Ovary (tissue), 9 donors: Measurements from ENCODE around the gene TWNK. TPM values are rescaled to one million over a fixed set of nuclear protein-coding genes. Genes with fewer than 3 reads are reported as not detected.

ENCODE experiments used
- DNase-seq, 5 donors: peaks; one replicate each; pipeline ENCODE4 v3.0.0-alpha.2; 2019 to 2020
- H3K27ac ChIP-seq, 2 donors: fragments of 200-600 bp; one replicate each; pipeline versions ENCODE4 v1.5.1 to v1.8.0; 2019 to 2022
- H3K27me3 ChIP-seq: fragments of 200-600 bp; one replicate; pipeline ENCODE4 v1.8.0; 2022
- H3K36me3 ChIP-seq: fragments of 200-600 bp; sonication (generic); one replicate; pipeline ENCODE4 v1.5.1; 2019
- H3K4me1 ChIP-seq: one replicate; pipeline ENCODE4 v1.8.1; 2013; ENCODE audit warnings: mild to moderate bottlenecking, moderate library complexity; ENCODE audit not compliant: insufficient read depth
- H3K4me3 ChIP-seq: fragments of 200-600 bp; sonication (generic); one replicate; pipeline ENCODE4 v1.5.1; 2017
- H3K9me3 ChIP-seq, 2 donors: fragments of 200-600 bp in 1 of 2; sonication (generic) in 1 of 2; one replicate each; pipeline versions ENCODE4 v1.5.1 to v1.8.1; 2013 to 2019; ENCODE audit warnings: mild to moderate bottlenecking in 1 of 2, moderate library complexity in 1 of 2
- CTCF ChIP-seq, 3 donors: fragments of 450-650 bp in 2 of 3; fragments of 200-600 bp in 1 of 3; IDR thresholded peaks; one replicate each; pipeline versions ENCODE4 v1.5.1 to v1.8.0; 2016 to 2022; ENCODE audit warnings: antibody characterized with exemption in 3 of 3, mild to moderate bottlenecking in 1 of 3
- EP300 ChIP-seq: sonication (generic); formaldehyde crosslinking; IDR thresholded peaks from one replicate; pipeline ENCODE4 v1.6.1; 2017; ENCODE audit warnings: antibody characterized with exemption
- POLR2A ChIP-seq: fragments of 450-650 bp; IDR thresholded peaks from one replicate; pipeline ENCODE4 v1.6.1; 2017; ENCODE audit warnings: antibody characterized with exemption, mild to moderate bottlenecking, moderate library complexity
- WGBS, 3 donors: extraction: QIAGEN DNeasy Blood & Tissue Kit in 1 of 3; methylation state at CpG; one replicate each; pipeline versions ENCODE4 v1.1.5 to v1.1.7; 2013 to 2017; 5-methylcytosine and 5-hydroxymethylcytosine counted together
- intact Hi-C, 4 donors: fragments of 100-400 bp; cut with DNase I; formaldehyde crosslinking; loops; one replicate each; pipeline versions ENCODE4 v1.11.0 to v1.15.1; 2022 to 2023
- polyA plus RNA-seq, 2 donors: library from polyadenylated mRNA; stranded (reverse); fragments of 200-250 nt in 1 of 2; fragments of 350-450 nt in 1 of 2; fragmentation: Illumina TruSeq in 1 of 2; extraction: RNeasy Lipid Tissue Mini Kit (QIAGEN cat#74804) in 1 of 2; gene quantifications; one replicate each; pipeline ENCODE4 v1.2.3, GENCODE V29; 2013 to 2014
- total RNA-seq, 7 donors: library from RNA; depleted of rRNA in 2 of 7; stranded (reverse); fragments of >200 nt in 2 of 7; fragmentation: NEBNext Ultra II Directional in 3 of 7; extraction: Animal tissue kit (Norgen Biotek cat#: 25700) in 3 of 7; gene quantifications; one replicate each; pipeline versions ENCODE4 v1.1.0 to v1.2.4, GENCODE V29; 2016 to 2023
- donor health status: DM: no; HTN: no; CAD: no; lungs with moderate emphysema.
- donor health status: DM: no; HTN: no; CAD: no.
- donor health status: Bipolar disorder and iron deficiency.
- donor health status: DM: yes; HTN: yes; CAD: no.
- donor health status: DM: no; HTN: no; CAD: no.
- donor health status: DM: yes; HTN: yes; CAD: no.

TWNK gene
- total and polyA plus RNA-seq, 9 donors: 2.4 to 13.9 (median 10.7) TPM

GRCh38 chr10:101040851-101041250 lies 53.5 kb downstream of the TWNK start:
- H3K4me1 ChIP-seq: peaks cover 3% of the 10 kb centered on the region
- H3K36me3 ChIP-seq: no peaks in the 10 kb centered on the region
- no peak for DNase-seq
- H3K9me3 ChIP-seq: no peaks in the 10 kb centered on the region
- TF ChIP-seq CTCF (IDR thresholded peaks at IDR 0.05): no peak
- TF ChIP-seq EP300: no peak
- no peak for TF ChIP-seq POLR2A
- no peak overlapping the region for H3K27ac ChIP-seq
- H3K27me3 ChIP-seq: no peaks in the 10 kb centered on the region
- intact Hi-C loops: loop anchor here in 1 of 4 donors (1.0 kb wide), 1 partner anchor 26 kb away; no protein-coding TSS in a partner anchor
- WGBS, 3 donors: 38 to 49% (median 42%) methylated on average over 2 of the region's 2 CpGs
- H3K4me3 ChIP-seq: no peak overlapping the region

- no peaks in the 10 kb centered on the region for H3K9me3 ChIP-seq
- intact Hi-C loops: loop anchor here in 1 of 4 donors (1.0 kb wide), 1 partner anchor 26 kb away; no protein-coding TSS in a partner anchor
- TF ChIP-seq POLR2A (no peak), CTCF (IDR thresholded peaks at IDR 0.05) (peak; percentile 32 to 69 (median 49)), EP300 (no peak)
Observed at GRCh38 chr10:101041252-101041761, 54.0 kb downstream of the TWNK start.

GRCh38 chr10:101042118-101042517 lies 54.8 kb downstream of the TWNK start:
- peak overlapping the region; percentile 54 to 76 for H3K27ac ChIP-seq
- no peak for DNase-seq
- H3K4me3 ChIP-seq: peak overlapping the region; percentile 51
- intact Hi-C loops: no loop called here
- no peaks in the 10 kb centered on the region for H3K27me3 ChIP-seq
- TF ChIP-seq CTCF (IDR thresholded peaks at IDR 0.05): no peak
- no peak for TF ChIP-seq EP300
- TF ChIP-seq POLR2A: no peak
- H3K4me1 ChIP-seq: peaks cover 3% of the 10 kb centered on the region
- no peaks in the 10 kb centered on the region for H3K9me3 ChIP-seq
- WGBS, 3 donors: 55 to 58% (median 55%) methylated on average over 4 of the region's 4 CpGs
- H3K36me3 ChIP-seq: no peaks in the 10 kb centered on the region

More at GRCh38 chr10:101041252-101041761, 54.0 kb downstream of the TWNK start:
- peak; percentile 74 to 89 (median 83) for DNase-seq
- WGBS, 3 donors: 24 to 27% (median 26%) methylated on average over 6 of the region's 6 CpGs
- Histone ChIP-seq H3K4me3 (no peak overlapping the region), H3K27ac (no peak overlapping the region), H3K27me3 (no peaks in the 10 kb centered on the region), H3K36me3 (no peaks in the 10 kb centered on the region), H3K4me1 (peaks cover 3% of the 10 kb centered on the region)

- peak overlapping the region; percentile 51 for H3K4me3 ChIP-seq
- H3K4me1 ChIP-seq: peaks cover 3% of the 10 kb centered on the region
- peak overlapping the region; percentile 54 to 76 for H3K27ac ChIP-seq
- no peaks in the 10 kb centered on the region for H3K36me3 ChIP-seq
- intact Hi-C loops: no loop called here
- peak; percentile 94 to 97 (median 95) for DNase-seq
- no peaks in the 10 kb centered on the region for H3K9me3 ChIP-seq
- 1% methylated on average over 40 of the region's 40 CpGs for WGBS, 3 donors
- H3K27me3 ChIP-seq: peaks cover 3% of the 10 kb centered on the region
- TF ChIP-seq EP300 (peak; percentile 47), CTCF (IDR thresholded peaks at IDR 0.05) (no peak), POLR2A (peak; percentile 62)
Observed at GRCh38 chr10:101042667-101043362, 55.5 kb downstream of the TWNK start.
